COLO829 (cell line): ENCODE data around the gene EED.
"Not testable (repeated sequence)": the region's sequence is repeated elsewhere in the genome, so short reads cannot be mapped to it uniquely, and the experiment has no call there.

Experiments used
- DNase-seq: peaks from one replicate; pipeline ENCODE4 v3.0.0; 2012; ENCODE audit warnings: low spot score

EED gene

GRCh38 chr11:86219311-86220193, 25.0 kb upstream of the EED start:
- no peak for DNase-seq

DNA sequence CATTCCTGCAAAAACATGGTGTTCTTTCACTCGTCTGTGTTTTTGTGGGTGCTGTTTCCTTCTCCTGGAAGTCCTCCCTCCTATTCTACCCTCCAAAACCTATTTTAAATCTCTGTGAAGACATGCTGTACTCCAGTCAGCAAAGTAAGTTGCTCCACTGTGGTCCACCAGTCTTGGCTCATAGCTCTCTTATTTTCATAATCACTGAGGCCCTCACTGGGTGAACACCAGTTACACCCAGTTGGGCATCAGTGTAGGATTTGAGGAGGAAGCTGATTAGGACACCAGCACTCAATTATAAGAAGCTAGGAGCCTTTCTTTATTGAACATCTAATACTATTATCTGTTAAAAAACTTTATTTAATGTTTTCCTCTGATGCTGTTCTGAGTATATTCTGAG, 23.9 kb upstream of the EED start:
- DNase-seq: no peak

DNA sequence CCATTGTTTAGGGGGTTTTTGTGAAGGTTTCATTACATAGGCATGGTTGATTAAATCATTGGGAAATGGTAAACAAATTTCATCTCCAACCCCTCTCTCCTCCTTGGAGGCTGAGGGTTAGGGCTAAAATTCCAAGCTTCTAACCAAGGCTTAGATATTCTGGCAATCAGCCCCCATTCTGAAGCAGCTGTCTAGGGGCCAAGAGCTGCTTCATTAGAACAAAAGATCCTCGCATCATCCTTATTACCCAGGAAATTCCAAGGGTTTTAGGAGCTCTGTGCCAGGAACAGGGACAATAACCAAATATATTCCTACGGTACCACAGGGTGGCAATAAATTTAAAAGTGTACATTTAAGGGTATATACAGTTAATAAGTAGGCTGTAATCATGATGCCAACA, 22.5 kb upstream of the EED start:
- no peak for DNase-seq

DNA sequence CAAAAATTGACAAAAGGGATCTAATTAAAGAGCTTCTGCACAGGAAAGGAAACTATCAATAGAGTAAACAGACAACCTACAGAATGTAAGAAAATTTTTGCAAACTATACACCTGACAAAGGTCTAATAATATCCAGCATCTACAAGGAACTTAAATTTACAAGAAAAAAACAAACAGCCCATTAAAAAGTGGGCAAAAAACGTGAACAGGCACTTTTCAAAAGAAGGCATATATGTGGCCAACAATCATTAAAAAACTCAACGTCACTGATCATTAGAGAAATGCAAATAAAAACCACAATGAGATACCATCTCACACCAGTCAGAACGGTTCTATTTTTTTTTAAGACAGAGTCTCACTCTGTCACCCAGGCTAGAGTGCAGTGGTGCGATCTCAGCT, 20.0 kb upstream of the EED start:
- not testable (repeated sequence) for DNase-seq

DNA sequence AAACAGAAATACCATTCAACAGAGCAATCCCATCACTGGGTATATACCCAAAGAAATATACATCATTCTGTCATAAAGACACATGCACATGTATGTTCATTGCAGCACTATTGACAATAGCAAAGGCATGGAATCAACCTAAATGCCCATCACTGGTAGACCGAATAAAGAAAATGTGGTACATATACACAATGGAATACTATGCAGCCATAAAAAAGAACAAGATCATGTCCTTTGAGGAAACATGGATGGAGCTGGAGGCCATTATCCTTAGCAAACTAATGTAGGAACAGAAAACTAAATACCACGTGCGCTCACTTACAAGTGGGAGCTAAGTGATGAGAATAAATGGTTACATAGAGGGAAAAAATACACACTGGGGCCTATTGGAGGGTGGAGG, 19.2 kb upstream of the EED start:
- DNase-seq: not testable (repeated sequence)

DNA sequence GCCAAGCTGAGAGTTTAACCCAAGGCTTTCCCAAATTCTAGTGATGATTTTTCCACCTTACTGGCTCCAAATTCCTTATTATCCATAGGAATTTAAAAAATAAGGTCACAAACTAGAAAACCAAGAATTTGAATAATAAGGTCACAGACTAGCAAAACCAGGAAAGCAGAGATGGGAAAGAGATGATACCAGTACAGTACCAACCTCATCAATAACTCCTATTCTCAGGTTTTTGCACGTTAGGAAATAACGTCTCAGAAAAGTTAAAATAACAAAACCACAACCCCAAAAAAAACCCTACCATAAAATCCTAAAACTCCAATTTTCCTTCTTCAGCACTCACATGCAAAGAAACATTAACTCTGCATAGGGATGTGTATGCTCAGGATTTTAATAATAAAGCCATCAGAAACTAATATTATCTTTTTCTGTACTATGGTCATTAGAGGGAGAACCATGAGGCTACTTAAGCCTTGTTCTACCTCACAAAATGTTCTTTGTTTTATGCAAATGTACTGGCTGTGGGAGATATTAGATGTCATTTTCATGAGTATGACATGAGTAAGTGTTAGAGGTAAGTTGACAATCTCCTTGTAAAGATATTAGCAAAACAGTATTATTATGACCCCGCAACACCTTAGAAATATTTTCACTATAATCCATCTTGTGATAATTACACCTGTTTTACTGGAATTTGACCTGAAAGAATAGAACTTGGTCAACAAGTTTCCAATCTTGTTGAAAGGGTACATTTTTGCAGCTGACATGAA, 16.1 kb upstream of the EED start:
- no peak for DNase-seq

- not testable (repeated sequence) for DNase-seq
Measured at GRCh38 chr11:86229039-86229330, 15.6 kb upstream of the EED start.

DNA sequence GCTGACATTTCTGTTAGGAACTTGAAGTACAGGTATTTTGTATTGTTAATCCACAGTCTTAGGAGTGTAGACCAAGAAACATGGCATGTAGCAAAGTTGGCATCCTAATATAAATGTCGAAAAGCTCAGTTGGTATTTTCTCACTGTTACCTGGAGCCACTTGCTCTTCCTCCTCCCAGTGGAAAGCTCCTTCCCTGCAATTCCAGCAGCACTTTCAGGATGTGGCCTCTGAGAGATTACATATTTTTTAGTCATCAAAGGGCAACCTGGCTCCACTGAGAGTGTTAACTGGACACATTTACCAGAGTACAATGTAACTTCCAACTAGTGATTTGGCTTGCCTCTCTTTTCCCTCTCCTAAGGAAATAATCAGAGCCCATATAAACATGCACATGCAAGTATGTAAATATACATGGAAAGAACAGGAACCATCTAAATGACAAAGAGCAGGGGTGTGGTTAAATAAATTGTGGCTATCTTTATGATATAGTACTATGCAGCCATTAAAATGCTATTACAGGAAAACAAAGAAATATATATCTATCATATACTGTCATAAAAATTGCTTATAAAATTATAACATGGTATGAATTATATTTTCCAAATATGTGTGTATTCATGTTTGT, 14.3 kb upstream of the EED start:
- DNase-seq: no peak

GRCh38 chr11:86230921-86231434, 13.6 kb upstream of the EED start:
- DNase-seq: peak; percentile 48

DNA sequence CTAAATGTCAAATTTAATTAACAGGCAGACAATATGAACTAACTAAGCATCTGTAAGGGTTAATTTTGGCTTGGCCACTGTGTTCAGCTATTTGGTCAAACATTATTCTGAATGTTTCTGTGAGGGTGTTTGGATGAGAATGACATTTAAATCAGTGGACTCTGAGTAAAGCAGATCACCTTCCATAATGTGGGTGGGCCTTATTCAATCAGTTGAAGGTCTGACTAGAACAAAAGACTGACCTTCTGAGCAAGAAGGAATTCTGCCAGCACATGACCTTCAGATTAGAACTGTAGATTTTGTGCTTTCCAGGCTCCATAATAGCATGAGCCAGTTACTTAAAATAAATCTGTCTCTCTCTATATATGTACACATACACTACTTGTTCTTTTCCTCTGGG, 12.0 kb upstream of the EED start:
- no peak for DNase-seq

- no peak for DNase-seq
Measured at GRCh38 chr11:86234831-86235461, 9.6 kb upstream of the EED start.

GRCh38 chr11:86237267-86237804, 7.2 kb upstream of the EED start:
- no peak for DNase-seq

DNA sequence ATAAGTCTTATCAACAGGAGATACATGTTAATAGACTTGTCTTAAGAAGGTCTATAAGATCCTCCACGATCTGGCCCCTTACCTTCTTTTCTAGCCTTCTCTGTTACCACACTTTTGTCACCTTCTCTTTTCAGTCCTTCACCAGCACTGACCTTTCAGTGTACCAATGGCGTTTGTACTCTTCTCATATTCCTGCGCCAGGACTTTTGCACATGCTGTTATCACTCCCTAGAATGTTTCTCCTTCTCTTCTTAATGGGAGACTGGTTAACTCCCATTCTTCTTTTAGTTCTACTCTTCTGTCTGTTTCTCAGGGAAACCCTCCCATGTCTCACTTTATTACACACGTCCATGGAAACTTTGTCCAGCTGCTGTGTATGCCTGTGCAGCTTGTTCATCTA, 4.4 kb upstream of the EED start:
- no peak for DNase-seq

DNA sequence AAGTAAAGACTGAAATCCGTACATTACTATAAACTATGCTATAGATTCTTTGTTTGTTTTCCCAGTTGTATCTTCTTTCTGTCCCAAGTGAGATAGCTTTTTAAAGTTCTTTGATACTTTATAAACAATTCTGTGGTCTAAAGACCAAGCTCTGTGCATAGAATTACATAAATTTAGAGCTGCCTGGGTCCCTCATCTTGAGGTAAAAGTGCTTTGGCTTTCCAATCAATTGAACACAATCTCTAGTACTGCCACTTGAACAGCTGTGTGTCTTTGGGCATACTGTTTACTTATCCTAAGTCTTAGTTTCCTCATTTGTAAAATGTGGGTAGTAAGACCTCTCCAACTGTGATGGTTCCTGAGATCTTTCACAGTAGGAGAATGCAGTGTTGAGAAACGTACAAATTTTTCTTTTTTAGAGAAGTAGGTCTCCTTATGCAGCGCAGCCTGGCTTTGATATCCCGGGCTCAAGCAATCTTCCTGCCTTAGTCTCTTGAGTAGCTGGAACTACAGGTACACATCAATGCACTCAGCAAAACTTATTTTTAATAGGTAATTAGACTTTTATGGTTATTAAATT, 2.5 kb upstream of the EED start:
- DNase-seq: no peak

GRCh38 chr11:86243396-86243795, 1.2 kb upstream of the EED start:
- no peak for DNase-seq

DNA sequence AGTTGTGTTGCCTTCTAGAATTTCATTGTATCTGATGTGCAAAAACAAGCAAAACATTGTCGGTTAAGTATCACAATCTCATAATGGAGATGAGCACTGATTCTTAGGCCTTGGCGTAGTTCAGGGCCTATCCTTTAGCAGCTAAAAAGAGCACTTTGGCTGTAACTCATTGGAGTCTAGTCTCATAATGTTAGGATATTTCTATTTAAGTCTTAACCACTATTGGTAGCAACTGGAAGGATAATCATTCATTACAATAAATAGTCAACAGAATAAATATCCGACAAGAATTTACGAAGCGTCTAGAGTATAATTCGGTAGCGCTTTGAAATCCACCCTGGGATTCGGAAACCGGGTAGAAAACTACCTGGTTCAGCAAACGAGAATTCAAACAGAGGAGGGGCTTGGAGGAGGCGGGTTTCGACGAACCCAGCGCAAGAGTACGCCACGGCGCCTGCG, 461 bp upstream of the EED start:
- DNase-seq: peak; percentile 96

- no peak for DNase-seq
Measured at GRCh38 chr11:86245369-86246292, 1.1 kb downstream of the EED start.

DNA sequence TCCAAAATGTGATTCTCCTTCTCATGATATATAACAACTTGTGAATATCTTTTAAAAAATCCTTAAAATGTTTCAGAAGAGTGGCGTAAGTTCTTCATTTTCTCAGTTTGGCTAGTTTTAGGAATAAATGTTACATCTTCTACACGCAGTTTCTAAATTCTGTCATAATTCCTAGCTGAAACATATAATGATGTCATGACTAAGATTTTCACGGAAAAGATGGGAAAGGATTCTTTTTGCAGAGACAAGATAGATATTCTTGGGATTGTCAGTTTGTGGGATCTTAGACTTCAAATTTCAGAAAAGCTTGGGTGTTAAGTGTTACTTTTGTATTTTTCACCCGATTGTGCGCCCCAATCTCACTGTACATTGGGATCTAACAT, 1.7 kb downstream of the EED start:
- no peak for DNase-seq

DNA sequence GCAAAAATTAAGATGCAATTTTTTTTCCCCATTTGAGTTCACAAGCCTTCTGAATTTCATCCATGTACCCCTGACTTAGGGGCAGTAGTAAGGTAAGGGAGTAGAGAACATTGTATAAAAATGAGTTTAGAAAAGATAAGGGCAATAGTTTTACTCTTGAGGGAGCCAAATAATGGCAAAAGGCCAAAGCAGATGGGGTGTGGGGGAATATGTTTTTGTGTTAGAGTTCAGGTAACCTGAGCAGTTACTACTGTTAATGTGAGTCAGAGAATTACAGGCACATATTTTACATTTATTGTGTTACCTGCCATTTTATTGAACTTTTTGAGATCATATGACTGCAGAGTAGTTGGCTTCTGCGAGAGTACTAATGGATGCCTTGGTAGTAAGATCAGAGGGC, 3.1 kb downstream of the EED start:
- no peak for DNase-seq

- DNase-seq: no peak
Measured at GRCh38 chr11:86248609-86249008, 4.1 kb downstream of the EED start.
